Endothelial cell of umbilical vein (primary cell): ENCODE measurements around the gene GPSM1.

ENCODE experiments used
- CTCF ChIP-seq, 2 donors: IDR thresholded peaks; 1 replicate in 1 of 2; 2 replicates in 1 of 2; pipeline ENCODE4 v1.5.1; 2011; ENCODE audit warnings: low read length in 2 of 2, mild to moderate bottlenecking in 2 of 2, moderate library complexity in 2 of 2, control low read depth in 1 of 2, inconsistent platforms in 1 of 2, low read depth in 1 of 2; ENCODE audit not compliant: insufficient read depth in 1 of 2; ENCODE audit errors: extremely low read depth in 1 of 2
- EZH2 ChIP-seq: IDR thresholded peaks from 2 replicates; pipeline ENCODE4 v1.6.1; 2012; ENCODE audit warnings: borderline replicate concordance, low read depth, mild to moderate bottlenecking, moderate library complexity, low read length, inconsistent platforms; ENCODE audit not compliant: severe bottlenecking
- FOS ChIP-seq: IDR thresholded peaks from 2 replicates; pipeline ENCODE4 v1.6.1; 2011; ENCODE audit warnings: mild to moderate bottlenecking, low read length, moderate library complexity, borderline replicate concordance; ENCODE audit not compliant: insufficient read depth
- POLR2A ChIP-seq: IDR thresholded peaks from 2 replicates; pipeline ENCODE4 v1.6.1; 2012; ENCODE audit warnings: low read depth, mild to moderate bottlenecking, control low read depth, low read length
- POLR2AphosphoS5 ChIP-seq: IDR thresholded peaks from 2 replicates; pipeline ENCODE4 v1.6.1; 2012; ENCODE audit warnings: low read depth, mild to moderate bottlenecking, control low read depth, low read length, moderate library complexity; ENCODE audit not compliant: insufficient read depth

GRCh38 chr9:136308006-136308701, 19.2 kb upstream of the GPSM1 start:
- TF ChIP-seq CTCF (IDR thresholded peaks at IDR 0.05; ENCODE audit: extremely low read depth in 1 of 2, insufficient read depth in 1 of 2, low read depth in 1 of 2, low read length in 2 of 2), result no peak
- TF ChIP-seq FOS, result no peak
- no peak for TF ChIP-seq POLR2A
- TF ChIP-seq EZH2, result no peak
- TF ChIP-seq POLR2AphosphoS5, result no peak
